Measurements from ENCODE around the gene OPRD1.
A peak's percentile ranks its signal among the peaks of the same experiment; 100 is the strongest.

The OPRD1 gene

GRCh38 chr1:28914228-28915030 lies 102.5 kb downstream of the OPRD1 start, which contains the start of gene EPB41:
TSS of gene EPB41 (plus strand) at chr1:28914569. CDS start at chr1:28987438, 72,869 bp downstream.
- DNase-seq = peak; percentile 89

- peak; percentile 28 for DNase-seq
These were observed 103.3 kb downstream of the OPRD1 start for GRCh38 chr1:28915031-28915895.

- no peak for DNase-seq
These were observed 105.8 kb downstream of the OPRD1 start for GRCh38 chr1:28917757-28918118.
